GM19239 (cell line): ENCODE data around the gene LIN9.
A peak's percentile ranks its signal among the peaks of the same experiment; 100 is the strongest.
"Not testable (repeated sequence)": the region's sequence is repeated elsewhere in the genome, so short reads cannot be mapped to it uniquely, and the experiment has no call there.

ENCODE experiments used
- DNase-seq: peaks from one replicate; pipeline ENCODE4 v3.0.0; 2011; ENCODE audit warnings: low spot score; ENCODE audit not compliant: insufficient read length
- FAIRE-seq: peaks from 2 replicates; lab custom pipeline; 2011; peaks lifted over from hg19 to GRCh38; lab: Jason Lieb, UNC

The LIN9 gene

GRCh38 chr1:226277897-226278296 lies 31.1 kb downstream of the LIN9 start:
- DNase-seq (no peak), FAIRE-seq (no peak)

GRCh38 chr1:226276987-226277386 lies 32.0 kb downstream of the LIN9 start:
- DNase-seq (no peak), FAIRE-seq (no peak)

GRCh38 chr1:226276077-226276682 lies 32.8 kb downstream of the LIN9 start:
- DNase-seq (no peak), FAIRE-seq (no peak)

GRCh38 chr1:226274138-226274537 lies 34.8 kb downstream of the LIN9 start:
- FAIRE-seq (no peak), DNase-seq (no peak)

- not testable (repeated sequence) for DNase-seq, FAIRE-seq
These were observed 36.6 kb downstream of the LIN9 start for GRCh38 chr1:226272233-226272902.

GRCh38 chr1:226268421-226269124 lies 40.4 kb downstream of the LIN9 start:
- DNase-seq = no peak
- no peak for FAIRE-seq

GRCh38 chr1:226261818-226262217 lies 47.1 kb downstream of the LIN9 start:
- DNase-seq (no peak), FAIRE-seq (peak; percentile 37)

GRCh38 chr1:226255380-226255779 lies 53.6 kb downstream of the LIN9 start:
- FAIRE-seq (no peak), DNase-seq (no peak)

GRCh38 chr1:226253933-226254332 lies 55.0 kb downstream of the LIN9 start:
- DNase-seq = no peak
- FAIRE-seq = no peak

- FAIRE-seq, DNase-seq: not testable (repeated sequence)
These were observed 56.1 kb downstream of the LIN9 start for GRCh38 chr1:226252841-226253240.

GRCh38 chr1:226250511-226250910 lies 58.5 kb downstream of the LIN9 start:
- DNase-seq = no peak
- no peak for FAIRE-seq

- DNase-seq = no peak
- no peak for FAIRE-seq
These were observed 60.2 kb downstream of the LIN9 start for GRCh38 chr1:226248796-226249195.

GRCh38 chr1:226248091-226248490 lies 60.9 kb downstream of the LIN9 start:
- FAIRE-seq = no peak
- no peak for DNase-seq

- no peak for DNase-seq
- FAIRE-seq = no peak
These were observed 69.5 kb downstream of the LIN9 start for GRCh38 chr1:226239421-226239820.

GRCh38 chr1:226236826-226237225 lies 72.1 kb downstream of the LIN9 start:
- no peak for DNase-seq
- no peak for FAIRE-seq

- FAIRE-seq = peak; percentile 73
- no peak for DNase-seq
These were observed 75.2 kb downstream of the LIN9 start for GRCh38 chr1:226233806-226234205.

- FAIRE-seq (peak; percentile 85), DNase-seq (no peak)
These were observed 75.7 kb downstream of the LIN9 start for GRCh38 chr1:226233293-226233692.

GRCh38 chr1:226226601-226227000 lies 82.4 kb downstream of the LIN9 start:
- DNase-seq (no peak), FAIRE-seq (peak; percentile 93)

- FAIRE-seq (peak; percentile 35), DNase-seq (peak; percentile 58)
These were observed 85.1 kb downstream of the LIN9 start for GRCh38 chr1:226223786-226224244.

GRCh38 chr1:226223157-226223785 lies 85.7 kb downstream of the LIN9 start, which contains the start of gene MIXL1:
MIXL1 (plus strand) TSS chr1:226223664; CDS start chr1:226223682, 18 bp downstream.
- DNase-seq (peak; percentile 40), FAIRE-seq (no peak)

GRCh38 chr1:226222686-226223085 lies 86.3 kb downstream of the LIN9 start:
- DNase-seq = no peak
- no peak for FAIRE-seq
